Measurements from ENCODE around the gene SPATA17. TPM values are rescaled to one million over a fixed set of nuclear protein-coding genes. Genes with fewer than 3 reads are reported as not detected.

The SPATA17 gene
- total RNA-seq, 2 donors from 2014 or later, result not detected

GRCh38 chr1:217856342-217857034 is 225.3 kb downstream of the SPATA17 start:
- peaks cover 12% of the 10 kb centered on the region for H3K9me3 Mint-ChIP-seq
- H3K27ac Mint-ChIP-seq, result no peak overlapping the region
- no peak for ATAC-seq (replicated peaks)
- no peaks in the 10 kb centered on the region for H3K27me3 Mint-ChIP-seq
- no peaks in the 10 kb centered on the region for H3K36me3 Mint-ChIP-seq (ENCODE audit: low read depth)
- no peak overlapping the region for H3K4me3 Mint-ChIP-seq
- no peaks in the 10 kb centered on the region for H3K4me1 Mint-ChIP-seq

- H3K27ac Mint-ChIP-seq, result no peak overlapping the region
- no peaks in the 10 kb centered on the region for H3K4me1 Mint-ChIP-seq
- no peak for ATAC-seq (replicated peaks)
- no peaks in the 10 kb centered on the region for H3K27me3 Mint-ChIP-seq
- no peaks in the 10 kb centered on the region for H3K36me3 Mint-ChIP-seq (ENCODE audit: low read depth)
- peaks cover 13% of the 10 kb centered on the region for H3K9me3 Mint-ChIP-seq
- H3K4me3 Mint-ChIP-seq, result no peak overlapping the region
Observed at GRCh38 chr1:217857061-217857460, 225.9 kb downstream of the SPATA17 start.

GRCh38 chr1:217861658-217862057 is 230.5 kb downstream of the SPATA17 start:
- no peak overlapping the region for H3K27ac Mint-ChIP-seq
- no peak overlapping the region for H3K4me3 Mint-ChIP-seq
- H3K9me3 Mint-ChIP-seq, result peaks cover 12% of the 10 kb centered on the region
- ATAC-seq (replicated peaks), result no peak
- H3K27me3 Mint-ChIP-seq, result no peaks in the 10 kb centered on the region
- no peaks in the 10 kb centered on the region for H3K36me3 Mint-ChIP-seq (ENCODE audit: low read depth)
- H3K4me1 Mint-ChIP-seq, result no peaks in the 10 kb centered on the region

GRCh38 chr1:217867446-217867995 is 236.4 kb downstream of the SPATA17 start:
- H3K36me3 Mint-ChIP-seq (ENCODE audit: low read depth), result no peaks in the 10 kb centered on the region
- H3K9me3 Mint-ChIP-seq, result no peaks in the 10 kb centered on the region
- H3K4me3 Mint-ChIP-seq, result no peak overlapping the region
- H3K4me1 Mint-ChIP-seq, result no peaks in the 10 kb centered on the region
- H3K27ac Mint-ChIP-seq, result no peak overlapping the region
- no peak for ATAC-seq (replicated peaks)
- H3K27me3 Mint-ChIP-seq, result no peaks in the 10 kb centered on the region

- no peak overlapping the region for H3K27ac Mint-ChIP-seq
- ATAC-seq (replicated peaks), result no peak
- peaks cover 6% of the 10 kb centered on the region for H3K9me3 Mint-ChIP-seq
- no peaks in the 10 kb centered on the region for H3K4me1 Mint-ChIP-seq
- no peaks in the 10 kb centered on the region for H3K27me3 Mint-ChIP-seq
- H3K36me3 Mint-ChIP-seq (ENCODE audit: low read depth), result no peaks in the 10 kb centered on the region
- no peak overlapping the region for H3K4me3 Mint-ChIP-seq
Observed at GRCh38 chr1:217871955-217872354, 240.8 kb downstream of the SPATA17 start.

GRCh38 chr1:217875229-217875628 is 244.1 kb downstream of the SPATA17 start:
- Mint-ChIP-seq H3K4me3 (no peak overlapping the region), H3K4me1 (no peaks in the 10 kb centered on the region), H3K27ac (no peak overlapping the region), H3K36me3 (ENCODE audit: low read depth) (no peaks in the 10 kb centered on the region), H3K9me3 (peaks cover 12% of the 10 kb centered on the region), H3K27me3 (no peaks in the 10 kb centered on the region)
- no peak for ATAC-seq (replicated peaks)

- H3K4me1 Mint-ChIP-seq, result no peaks in the 10 kb centered on the region
- no peak overlapping the region for H3K4me3 Mint-ChIP-seq
- no peaks in the 10 kb centered on the region for H3K36me3 Mint-ChIP-seq (ENCODE audit: low read depth)
- peaks cover 12% of the 10 kb centered on the region for H3K9me3 Mint-ChIP-seq
- no peak overlapping the region for H3K27ac Mint-ChIP-seq
- ATAC-seq (replicated peaks), result no peak
- H3K27me3 Mint-ChIP-seq, result no peaks in the 10 kb centered on the region
Observed at GRCh38 chr1:217876401-217876800, 245.3 kb downstream of the SPATA17 start.

- Mint-ChIP-seq H3K4me3 (no peak overlapping the region), H3K36me3 (ENCODE audit: low read depth) (no peaks in the 10 kb centered on the region), H3K9me3 (peaks cover 12% of the 10 kb centered on the region), H3K27me3 (no peaks in the 10 kb centered on the region), H3K27ac (no peak overlapping the region), H3K4me1 (no peaks in the 10 kb centered on the region)
- ATAC-seq (replicated peaks), result no peak
Observed at GRCh38 chr1:217876896-217877295, 245.8 kb downstream of the SPATA17 start.

- ATAC-seq (replicated peaks), result no peak
- Mint-ChIP-seq H3K27ac (no peak overlapping the region), H3K9me3 (peaks cover 10% of the 10 kb centered on the region), H3K4me3 (no peak overlapping the region), H3K4me1 (no peaks in the 10 kb centered on the region), H3K36me3 (ENCODE audit: low read depth) (no peaks in the 10 kb centered on the region), H3K27me3 (no peaks in the 10 kb centered on the region)
Observed at GRCh38 chr1:217881131-217881543, 250.0 kb downstream of the SPATA17 start.

GRCh38 chr1:217881607-217882332 is 250.6 kb downstream of the SPATA17 start:
- H3K4me3 Mint-ChIP-seq, result no peak overlapping the region
- H3K36me3 Mint-ChIP-seq (ENCODE audit: low read depth), result no peaks in the 10 kb centered on the region
- no peaks in the 10 kb centered on the region for H3K27me3 Mint-ChIP-seq
- H3K27ac Mint-ChIP-seq, result no peak overlapping the region
- no peaks in the 10 kb centered on the region for H3K4me1 Mint-ChIP-seq
- ATAC-seq (replicated peaks), result no peak
- H3K9me3 Mint-ChIP-seq, result peaks cover 11% of the 10 kb centered on the region

- ATAC-seq (replicated peaks), result no peak
- no peaks in the 10 kb centered on the region for H3K4me1 Mint-ChIP-seq
- peaks cover 10% of the 10 kb centered on the region for H3K9me3 Mint-ChIP-seq
- no peaks in the 10 kb centered on the region for H3K27me3 Mint-ChIP-seq
- H3K36me3 Mint-ChIP-seq (ENCODE audit: low read depth), result no peaks in the 10 kb centered on the region
- H3K4me3 Mint-ChIP-seq, result no peak overlapping the region
- H3K27ac Mint-ChIP-seq, result no peak overlapping the region
Observed at GRCh38 chr1:217885181-217885580, 254.0 kb downstream of the SPATA17 start.

GRCh38 chr1:217888328-217888727 is 257.2 kb downstream of the SPATA17 start:
- peaks cover 14% of the 10 kb centered on the region for H3K9me3 Mint-ChIP-seq
- no peak overlapping the region for H3K4me3 Mint-ChIP-seq
- H3K36me3 Mint-ChIP-seq (ENCODE audit: low read depth), result no peaks in the 10 kb centered on the region
- ATAC-seq (replicated peaks), result no peak
- no peaks in the 10 kb centered on the region for H3K4me1 Mint-ChIP-seq
- no peaks in the 10 kb centered on the region for H3K27me3 Mint-ChIP-seq
- no peak overlapping the region for H3K27ac Mint-ChIP-seq

- no peak overlapping the region for H3K27ac Mint-ChIP-seq
- H3K27me3 Mint-ChIP-seq, result no peaks in the 10 kb centered on the region
- no peaks in the 10 kb centered on the region for H3K4me1 Mint-ChIP-seq
- no peaks in the 10 kb centered on the region for H3K36me3 Mint-ChIP-seq (ENCODE audit: low read depth)
- no peak for ATAC-seq (replicated peaks)
- peaks cover 12% of the 10 kb centered on the region for H3K9me3 Mint-ChIP-seq
- H3K4me3 Mint-ChIP-seq, result no peak overlapping the region
Observed at GRCh38 chr1:217889401-217889800, 258.3 kb downstream of the SPATA17 start.

- peaks cover 8% of the 10 kb centered on the region for H3K9me3 Mint-ChIP-seq
- no peaks in the 10 kb centered on the region for H3K36me3 Mint-ChIP-seq (ENCODE audit: low read depth)
- no peak overlapping the region for H3K4me3 Mint-ChIP-seq
- no peak overlapping the region for H3K27ac Mint-ChIP-seq
- H3K4me1 Mint-ChIP-seq, result no peaks in the 10 kb centered on the region
- no peaks in the 10 kb centered on the region for H3K27me3 Mint-ChIP-seq
- ATAC-seq (replicated peaks), result no peak
Observed at GRCh38 chr1:217891966-217892365, 260.8 kb downstream of the SPATA17 start.

- H3K27ac Mint-ChIP-seq, result no peak overlapping the region
- H3K4me1 Mint-ChIP-seq, result no peaks in the 10 kb centered on the region
- no peaks in the 10 kb centered on the region for H3K27me3 Mint-ChIP-seq
- H3K9me3 Mint-ChIP-seq, result peaks cover 8% of the 10 kb centered on the region
- no peaks in the 10 kb centered on the region for H3K36me3 Mint-ChIP-seq (ENCODE audit: low read depth)
- ATAC-seq (replicated peaks), result peak; percentile 44
- H3K4me3 Mint-ChIP-seq, result no peak overlapping the region
Observed at GRCh38 chr1:217892750-217893149, 261.6 kb downstream of the SPATA17 start.
